Stimulated activated naive CD8-positive, alpha-beta T cell treated with anti-CD3 and anti-CD28 coated beads, Interleukin-15, Interleukin-2, amounts not matched to agents 100 U/mL and 50 U/mL, for 24 hours (primary cell): Measurements from ENCODE around the gene CTSC.
A peak's percentile ranks its signal among the peaks of the same experiment; 100 is the strongest.

Source experiments
- ATAC-seq: fragments of 150-1000 bp; cut with Tn5 transposase; one replicate; pipeline ENCODE4 v1.10.0; 2021
- DNase-seq: peaks from one replicate; pipeline ENCODE4 v3.0.0; 2021

Gene CTSC

DNA sequence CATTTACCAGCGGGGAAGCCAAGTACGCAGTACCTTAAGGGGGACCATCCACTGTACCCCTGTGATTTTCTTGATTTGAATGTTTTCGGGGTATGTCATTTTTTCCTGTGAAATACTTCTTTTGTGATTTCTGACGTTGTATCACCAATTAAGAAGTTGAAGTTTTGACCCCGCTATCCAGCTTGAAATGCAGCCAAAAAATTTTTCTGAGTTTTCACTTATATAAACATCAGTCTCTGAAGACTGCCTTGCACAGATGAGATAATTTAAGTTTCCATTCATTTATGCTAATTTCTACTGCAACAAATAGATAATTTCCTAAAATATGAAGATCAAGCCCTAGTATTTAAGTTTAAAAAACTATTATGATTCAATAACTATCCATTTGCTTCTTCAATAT lies 20.0 kb downstream of the CTSC start:
- DNase-seq (no peak), ATAC-seq (no peak)

DNA sequence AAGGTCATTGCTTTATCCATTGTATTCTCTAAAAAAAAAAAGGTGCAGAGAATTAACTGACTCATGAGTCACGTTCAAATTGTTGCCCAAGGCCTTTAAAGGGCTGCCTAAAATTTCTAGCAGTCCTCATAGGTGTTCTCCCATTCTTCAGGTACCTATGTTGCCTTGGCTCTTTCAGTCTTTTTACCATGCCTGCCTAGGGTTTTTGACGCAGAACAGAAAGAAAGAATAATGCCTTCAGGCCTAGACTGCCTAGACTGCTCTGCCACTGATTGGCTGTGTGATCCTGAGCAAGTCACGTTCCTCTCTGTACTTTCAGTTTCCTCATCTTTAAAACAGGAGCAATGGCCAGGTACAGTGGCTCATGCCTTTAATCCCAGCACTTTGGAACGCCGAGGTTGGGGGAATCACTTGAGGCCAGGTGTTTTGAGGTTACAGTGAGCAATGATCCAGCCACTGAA lies 21.5 kb downstream of the CTSC start:
- ATAC-seq = no peak
- no peak for DNase-seq

DNA sequence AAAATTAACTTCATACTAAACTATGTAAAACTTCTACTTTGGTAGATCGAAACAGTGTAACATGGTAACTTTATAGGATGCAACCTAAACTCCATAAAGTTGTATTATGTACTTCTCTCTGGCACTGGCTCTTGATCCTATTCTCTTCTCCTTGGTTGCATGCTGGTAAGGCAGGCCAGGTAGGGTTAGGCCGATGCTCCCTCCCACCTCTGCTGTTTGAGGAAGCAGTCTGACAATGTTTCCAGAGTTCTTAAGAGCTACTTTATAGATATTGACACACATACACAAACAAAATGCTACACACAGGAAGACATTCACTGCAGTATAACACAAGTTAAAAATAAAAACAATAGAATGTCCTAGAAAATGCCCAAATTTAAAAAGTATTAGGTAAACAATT lies 22.5 kb downstream of the CTSC start:
- ATAC-seq (no peak), DNase-seq (no peak)

DNA sequence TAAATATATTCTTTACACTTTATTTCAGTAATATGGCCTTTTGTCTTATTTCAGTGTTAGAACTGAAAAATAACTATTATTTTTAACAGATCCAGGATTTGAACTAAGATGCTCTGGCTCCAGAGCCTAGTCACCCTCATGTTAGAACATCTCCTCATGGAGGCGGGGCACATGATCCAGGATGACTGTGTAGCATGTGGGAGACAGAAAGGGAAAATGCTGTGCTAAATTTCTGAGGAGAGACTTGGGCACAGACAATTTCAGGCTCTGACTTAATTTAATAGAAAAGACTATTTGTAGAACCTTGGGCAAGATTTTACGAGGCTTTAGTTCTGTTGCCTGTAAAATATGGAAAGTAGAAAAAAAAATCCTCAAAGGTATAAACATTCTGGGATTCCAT lies 24.1 kb downstream of the CTSC start:
- DNase-seq (no peak), ATAC-seq (no peak)

DNA sequence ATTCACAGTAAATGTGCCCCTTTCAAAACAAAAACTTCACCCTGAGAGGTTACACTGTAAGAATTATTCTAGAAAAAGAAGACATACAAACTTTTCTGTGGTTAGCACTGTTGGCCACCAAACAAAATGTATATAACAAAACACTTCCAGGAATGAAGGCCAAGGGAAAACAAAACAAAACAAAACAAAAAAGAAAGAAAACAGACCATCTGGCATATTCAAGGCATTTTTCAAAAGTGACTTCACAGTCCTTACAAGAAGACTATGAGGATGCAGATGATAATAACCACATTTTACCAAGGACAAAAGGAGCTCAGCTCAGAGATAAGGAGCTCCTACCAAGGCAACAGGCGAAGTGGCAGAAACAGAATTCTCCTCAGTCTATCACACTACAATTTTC lies 24.9 kb downstream of the CTSC start:
- no peak for ATAC-seq
- DNase-seq = no peak

DNA sequence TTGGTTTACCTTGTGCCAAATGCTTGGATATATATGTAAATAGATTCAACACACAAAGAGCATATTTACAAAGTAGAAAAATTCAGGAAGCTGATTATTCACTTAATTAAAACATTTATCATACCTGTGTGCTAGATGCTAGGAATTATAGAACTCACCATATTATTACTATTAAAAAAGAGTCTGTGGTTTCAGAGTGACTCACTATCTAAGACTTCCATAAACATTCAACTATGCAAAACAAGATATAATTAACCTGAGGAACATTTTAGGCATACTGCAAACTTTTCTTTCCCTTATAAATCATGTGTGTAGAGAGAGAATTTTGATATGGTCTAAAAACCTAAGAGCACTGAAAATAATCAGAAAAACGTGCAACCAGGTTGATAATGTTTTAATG lies 27.3 kb downstream of the CTSC start:
- DNase-seq = no peak
- no peak for ATAC-seq

DNA sequence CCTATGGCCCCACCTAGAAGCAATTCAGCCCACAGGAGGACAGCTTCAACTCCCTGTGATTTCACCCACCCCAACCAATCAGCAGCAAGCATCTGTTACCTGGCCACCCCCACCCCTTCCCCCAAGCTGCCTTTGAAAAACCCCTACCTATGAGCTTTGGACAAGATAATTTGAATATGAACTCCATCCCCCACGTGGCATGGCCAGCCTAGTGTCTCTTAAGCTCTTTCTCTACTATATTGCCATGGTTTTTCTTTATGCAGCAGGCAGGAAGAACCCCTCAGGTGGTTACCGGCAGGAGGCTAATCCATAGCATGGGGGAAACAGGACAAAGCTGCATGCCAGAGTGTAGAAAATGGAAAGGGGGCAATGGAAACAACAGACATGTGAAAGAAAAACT lies 29.0 kb downstream of the CTSC start:
- DNase-seq (no peak), ATAC-seq (no peak)

DNA sequence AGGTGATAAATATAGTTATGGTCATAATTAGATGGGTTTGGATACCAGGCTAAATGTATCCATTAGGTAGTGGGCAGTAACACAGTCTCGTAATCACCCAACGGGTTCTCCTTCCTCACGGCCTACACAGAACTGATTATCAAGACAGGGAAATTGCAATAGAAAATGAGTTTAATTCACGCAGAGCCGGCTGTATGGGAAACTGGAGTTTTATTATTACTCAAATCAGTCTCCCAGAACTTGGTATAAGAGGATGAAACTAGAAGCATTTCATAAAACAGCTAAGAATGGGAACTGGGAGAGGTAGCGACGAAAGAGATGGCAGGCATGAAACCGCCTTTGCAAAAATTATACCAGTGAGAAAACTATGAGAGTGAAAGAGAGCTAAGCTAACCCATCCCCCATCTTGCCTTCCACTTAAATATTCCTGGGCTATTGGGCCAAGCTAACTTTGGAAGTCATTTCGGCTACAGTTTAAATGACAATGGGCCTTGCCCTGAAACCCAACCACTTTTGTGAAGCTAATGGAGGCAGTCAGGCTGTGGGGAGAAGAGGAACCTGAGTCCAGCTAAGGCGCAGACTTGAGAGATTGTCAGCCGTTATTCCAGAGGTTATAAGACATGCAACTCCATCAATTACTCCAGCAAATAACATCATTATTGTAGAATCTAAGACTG lies 29.6 kb downstream of the CTSC start:
- DNase-seq (no peak), ATAC-seq (no peak)

DNA sequence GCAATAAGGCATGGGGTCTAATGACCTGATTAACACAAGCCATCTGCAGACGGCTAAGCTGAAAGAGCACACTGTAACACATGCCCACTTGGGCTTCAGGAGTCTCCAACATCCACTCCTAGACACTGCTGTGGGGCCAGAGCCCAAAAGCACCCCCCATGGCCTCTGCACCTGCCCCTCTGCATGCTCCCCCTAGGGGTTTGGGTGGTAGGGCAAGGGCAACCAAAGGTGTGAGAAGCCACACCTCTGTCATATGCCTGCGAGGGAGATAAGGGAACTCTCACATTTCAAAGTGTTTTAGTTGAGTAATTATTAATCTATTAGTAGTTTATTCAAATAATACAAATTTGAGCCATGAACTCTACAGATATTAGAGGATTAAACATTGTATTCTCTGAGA lies 30.8 kb downstream of the CTSC start:
- ATAC-seq (peak; percentile 35), DNase-seq (no peak)

DNA sequence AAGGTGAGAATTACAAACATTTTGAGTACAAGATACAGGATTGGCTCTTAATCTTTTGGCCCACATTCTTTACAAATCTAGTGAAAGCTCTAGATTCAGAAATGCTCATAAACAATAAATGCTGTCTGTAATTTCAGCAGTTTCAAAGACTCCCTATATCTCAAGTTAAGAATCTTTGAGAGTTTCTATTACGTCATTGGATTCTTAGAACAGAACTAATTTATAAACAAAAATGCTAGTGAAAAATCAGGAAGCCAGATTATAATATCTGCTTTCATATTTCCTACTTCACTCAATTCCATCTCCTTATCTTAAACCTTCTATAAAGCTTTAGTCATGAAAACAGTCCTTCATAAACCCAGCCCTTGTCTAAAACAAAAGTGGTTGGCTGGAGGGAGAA lies 32.1 kb downstream of the CTSC start:
- ATAC-seq (no peak), DNase-seq (no peak)

DNA sequence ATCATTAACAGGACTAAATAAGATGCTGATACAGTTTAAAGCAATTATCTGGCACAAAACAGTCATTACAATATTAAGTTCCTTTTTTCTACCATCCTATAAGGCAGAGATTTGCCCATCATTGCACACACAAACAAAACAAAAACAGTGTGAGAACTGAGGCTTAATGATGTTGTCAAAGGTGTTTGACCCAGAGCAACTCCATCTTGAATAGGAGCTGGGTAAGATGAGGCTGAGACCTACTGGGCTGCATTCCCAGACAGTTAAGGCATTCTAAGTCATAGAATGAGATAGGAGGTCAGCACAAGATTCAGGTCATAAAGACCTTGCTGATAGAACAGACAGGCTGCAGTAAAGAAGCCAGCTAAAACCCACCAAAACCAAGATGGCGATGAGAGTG lies 33.2 kb downstream of the CTSC start:
- no peak for DNase-seq
- ATAC-seq = no peak

DNA sequence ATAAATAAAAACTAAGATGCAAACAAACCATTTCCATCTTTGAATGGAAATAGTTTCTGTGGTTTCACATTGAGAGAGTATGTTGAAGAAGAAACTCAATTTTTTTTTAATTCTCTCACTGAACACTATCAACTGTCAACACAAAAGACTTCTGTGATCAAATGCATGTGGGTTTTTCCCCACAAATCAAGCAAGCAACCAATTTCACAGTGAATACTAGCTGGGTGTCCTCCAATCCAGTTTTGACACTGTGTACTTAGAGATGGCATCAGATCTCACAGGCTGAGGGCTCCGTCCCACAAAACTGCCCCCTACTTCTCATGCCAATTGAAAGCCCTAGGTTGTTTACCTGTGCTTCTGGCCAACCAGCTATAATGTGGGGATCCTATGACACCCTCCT lies 34.5 kb downstream of the CTSC start:
- no peak for ATAC-seq
- DNase-seq = no peak

DNA sequence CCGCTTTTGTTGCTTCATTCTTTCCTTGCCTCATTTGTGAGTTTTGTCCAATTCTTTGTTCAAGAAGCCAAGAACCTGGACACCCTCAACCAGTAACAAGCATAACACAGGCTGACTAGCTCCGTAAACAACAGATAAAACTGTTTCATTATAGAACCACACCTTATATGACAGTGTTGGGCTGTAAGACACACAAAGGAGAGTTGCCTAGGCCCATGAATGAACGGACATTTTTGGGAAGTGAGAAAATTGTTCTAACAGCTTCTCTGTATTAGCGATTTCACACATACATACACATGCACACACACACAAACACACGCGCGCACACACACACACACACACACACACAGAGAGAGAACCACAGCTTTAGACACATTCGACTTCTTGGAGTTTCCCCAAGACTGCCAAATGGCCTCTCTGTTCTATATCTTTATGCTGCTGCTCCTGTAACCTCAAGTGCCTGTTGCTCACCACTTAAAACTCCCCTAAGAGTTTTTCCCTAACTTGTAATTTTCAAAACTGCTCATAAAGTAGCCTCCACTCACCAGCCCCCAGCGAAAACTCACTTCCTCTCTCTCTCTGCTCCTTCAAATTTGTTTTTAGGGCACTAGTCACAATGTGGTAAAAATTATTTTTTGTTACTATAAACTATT lies 35.9 kb downstream of the CTSC start:
- ATAC-seq (peak; percentile 53), DNase-seq (no peak)

DNA sequence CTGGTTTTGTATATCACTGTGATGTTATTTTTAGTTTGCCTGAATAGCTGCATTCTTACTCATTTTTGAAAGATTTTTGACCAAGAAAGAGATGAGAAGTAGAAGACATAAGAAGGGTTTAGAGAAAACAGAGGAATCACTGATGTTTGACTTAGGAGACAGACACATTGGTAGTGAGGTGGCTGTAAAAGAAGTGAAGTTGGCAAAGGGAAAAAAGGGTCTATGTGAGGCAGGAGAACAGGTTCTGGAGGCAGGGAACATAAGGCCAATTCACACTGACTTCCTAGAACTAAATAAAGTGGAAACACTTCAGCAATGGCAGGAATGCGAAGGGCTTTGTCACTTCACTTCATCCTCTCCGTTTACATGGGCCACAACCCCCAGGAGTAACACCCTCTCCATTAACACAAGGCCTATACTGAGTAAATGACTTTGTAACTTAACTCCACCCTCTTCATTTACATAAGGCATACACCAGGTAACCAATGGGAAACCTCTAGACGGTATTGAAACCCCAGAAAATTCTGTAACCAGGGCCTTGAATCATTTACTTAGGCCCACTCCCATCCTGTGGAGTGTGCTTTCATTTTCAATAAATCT lies 36.5 kb downstream of the CTSC start:
- DNase-seq = no peak

DNA sequence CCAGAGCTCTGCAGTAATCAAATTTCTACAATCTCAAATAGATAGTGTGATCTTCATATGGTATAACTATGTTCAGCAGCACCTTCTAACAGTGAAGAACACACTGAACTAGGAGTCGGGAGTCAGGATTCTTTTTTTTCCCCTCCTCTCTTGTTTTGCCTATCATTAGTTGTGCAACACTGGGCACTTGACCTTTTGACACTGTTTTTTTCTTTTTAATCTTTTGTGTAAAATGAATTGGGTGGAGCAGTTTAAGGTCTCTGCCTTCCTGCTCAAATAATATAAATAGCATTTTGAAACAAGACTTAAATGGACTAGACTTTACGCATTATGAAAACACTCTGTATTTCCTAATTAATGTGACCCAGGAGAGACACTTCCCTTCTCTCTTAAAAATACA lies 39.7 kb downstream of the CTSC start:
- ATAC-seq (no peak), DNase-seq (no peak)

More for the DNA sequence above, 36.5 kb downstream of the CTSC start:
- ATAC-seq = peak; percentile 68

DNA sequence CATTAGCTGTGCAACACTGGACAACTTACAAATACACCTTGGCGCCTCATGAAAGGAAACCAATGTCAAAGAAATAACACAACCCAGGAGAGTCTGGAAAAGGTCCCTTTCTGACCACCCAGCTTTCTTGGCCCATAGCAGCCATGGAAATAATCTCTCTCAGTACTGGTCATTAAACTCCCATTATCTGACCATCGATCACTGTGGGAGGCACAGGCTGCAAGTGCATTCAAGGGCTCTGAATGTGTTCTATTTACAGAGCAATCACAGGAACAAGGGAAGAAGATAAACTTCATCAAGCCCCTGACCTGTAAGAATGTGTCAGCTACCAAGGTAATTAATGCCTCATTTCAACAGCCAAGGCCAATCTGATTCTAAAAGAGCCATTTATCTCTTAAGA lies 40.1 kb downstream of the CTSC start:
- ATAC-seq (no peak), DNase-seq (no peak)

DNA sequence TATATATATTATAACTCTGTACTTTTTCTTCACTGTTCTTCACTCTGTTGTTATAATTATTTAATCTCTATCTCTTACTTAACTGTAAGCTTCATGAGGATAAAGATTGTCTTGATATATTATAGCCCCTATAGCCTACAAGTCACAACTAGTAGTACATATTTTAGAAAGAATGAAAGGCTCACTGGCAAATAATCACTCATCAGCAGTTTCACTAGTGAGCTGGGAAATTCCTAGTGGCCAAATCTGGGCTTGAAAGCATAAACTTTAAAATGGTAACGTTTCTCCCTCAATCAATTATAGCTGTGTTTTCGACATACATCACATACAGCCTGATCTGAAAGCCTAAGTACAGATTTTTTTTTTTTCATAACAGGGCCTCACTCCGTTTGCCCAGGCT lies 42.5 kb downstream of the CTSC start:
- no peak for DNase-seq
- no peak for ATAC-seq

DNA sequence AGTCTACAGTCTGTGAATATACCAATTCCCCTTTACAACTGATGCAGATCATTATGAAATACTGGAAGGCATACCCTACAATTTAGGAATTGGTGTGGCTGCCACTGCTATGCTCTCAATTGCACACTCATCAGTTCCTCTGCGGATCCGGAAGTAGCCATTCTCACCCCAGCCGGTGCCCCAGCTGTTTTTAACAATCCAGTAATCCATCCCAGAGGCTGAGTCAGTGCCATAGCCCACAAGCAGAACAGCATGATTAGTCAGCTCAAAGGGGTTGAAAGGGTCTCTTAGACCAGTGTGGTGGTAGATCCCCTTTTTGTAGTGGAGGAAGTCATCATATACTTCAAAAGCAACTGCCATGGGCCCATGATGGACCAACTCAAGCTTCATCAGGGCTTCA lies 43.6 kb downstream of the CTSC start:
- ATAC-seq (no peak), DNase-seq (no peak)

DNA sequence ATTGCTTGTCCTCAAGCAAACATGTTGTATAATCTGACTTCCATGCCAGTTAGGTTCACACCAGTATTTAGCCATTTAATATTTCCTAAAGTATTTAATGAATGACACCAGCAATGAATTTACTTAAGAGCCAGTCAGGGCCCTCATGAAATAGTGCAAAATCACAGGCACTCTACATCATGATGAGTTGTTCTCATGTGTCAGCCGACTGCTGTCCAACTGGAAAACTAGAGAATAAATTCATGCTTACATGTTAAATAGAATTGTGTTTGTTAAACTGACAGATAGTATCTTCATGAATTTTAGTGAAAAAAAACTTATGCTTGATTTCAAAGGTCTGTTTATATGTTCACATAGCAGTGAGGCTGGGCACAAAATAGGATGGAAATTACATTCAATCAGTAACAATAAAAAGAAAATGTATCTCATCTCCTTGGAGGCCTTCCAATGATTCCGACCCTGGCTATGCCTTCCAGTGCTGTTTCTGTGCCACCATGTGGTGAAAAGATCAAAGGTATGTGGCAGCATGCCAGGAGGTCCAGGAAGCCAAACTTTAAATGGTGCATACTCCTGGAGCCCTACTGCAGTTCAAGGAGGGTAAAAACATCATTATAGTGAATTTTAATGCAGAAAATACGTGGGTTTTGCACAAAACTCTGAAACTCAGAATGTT lies 45.2 kb downstream of the CTSC start:
- DNase-seq (no peak), ATAC-seq (no peak)

DNA sequence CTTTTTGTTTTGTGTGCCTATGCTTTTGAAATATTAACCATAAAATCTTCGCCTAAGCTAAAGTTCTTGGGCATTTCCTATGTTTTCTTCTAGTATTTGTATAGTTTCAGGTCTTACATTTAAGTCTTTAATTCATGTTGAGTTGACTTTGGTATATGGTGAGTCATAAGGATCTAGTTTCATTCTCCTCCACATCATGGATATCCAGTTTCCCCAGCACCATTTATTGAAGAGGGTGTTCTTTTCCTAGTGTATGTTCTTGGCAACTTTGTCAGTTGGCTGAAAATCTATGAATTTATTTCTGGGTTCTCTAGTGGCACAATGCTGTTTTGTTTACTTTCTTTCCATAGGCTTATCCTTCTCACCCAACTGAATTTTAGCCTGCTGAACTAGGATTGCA lies 49.0 kb downstream of the CTSC start:
- ATAC-seq (no peak), DNase-seq (no peak)

DNA sequence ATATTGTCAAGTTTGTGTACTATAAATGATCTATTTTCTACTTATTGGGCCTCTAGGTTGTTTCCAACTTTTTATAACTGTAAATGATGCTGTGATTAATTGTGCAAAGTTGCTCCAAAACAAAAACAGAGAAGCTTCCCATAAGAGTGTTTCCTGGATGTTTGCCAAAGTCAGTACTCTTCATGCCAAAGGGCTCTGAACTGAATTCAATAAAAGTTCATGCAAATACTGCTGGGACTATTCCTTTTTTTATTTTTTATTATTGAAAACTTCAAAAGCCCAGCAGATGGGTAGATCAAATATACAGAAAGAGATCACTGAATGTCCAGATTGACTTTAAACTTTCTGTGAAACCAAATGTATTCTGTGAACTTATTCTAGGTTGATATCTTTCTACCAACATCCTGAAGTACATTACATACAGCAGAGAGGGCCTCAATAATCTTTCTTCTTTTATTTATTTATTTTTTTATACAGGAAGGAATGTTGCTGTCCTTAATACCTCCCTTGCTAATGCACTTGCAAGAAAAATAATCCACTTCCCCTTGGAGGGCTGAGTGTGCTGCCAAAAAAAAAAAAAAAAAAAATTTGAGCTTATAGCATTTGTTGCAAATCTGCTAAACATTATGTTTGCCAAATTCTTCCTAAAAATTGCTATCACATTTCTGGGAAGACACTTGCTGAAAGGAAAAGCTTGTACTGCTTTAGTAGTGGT lies 53.0 kb downstream of the CTSC start:
- DNase-seq (no peak), ATAC-seq (no peak)

DNA sequence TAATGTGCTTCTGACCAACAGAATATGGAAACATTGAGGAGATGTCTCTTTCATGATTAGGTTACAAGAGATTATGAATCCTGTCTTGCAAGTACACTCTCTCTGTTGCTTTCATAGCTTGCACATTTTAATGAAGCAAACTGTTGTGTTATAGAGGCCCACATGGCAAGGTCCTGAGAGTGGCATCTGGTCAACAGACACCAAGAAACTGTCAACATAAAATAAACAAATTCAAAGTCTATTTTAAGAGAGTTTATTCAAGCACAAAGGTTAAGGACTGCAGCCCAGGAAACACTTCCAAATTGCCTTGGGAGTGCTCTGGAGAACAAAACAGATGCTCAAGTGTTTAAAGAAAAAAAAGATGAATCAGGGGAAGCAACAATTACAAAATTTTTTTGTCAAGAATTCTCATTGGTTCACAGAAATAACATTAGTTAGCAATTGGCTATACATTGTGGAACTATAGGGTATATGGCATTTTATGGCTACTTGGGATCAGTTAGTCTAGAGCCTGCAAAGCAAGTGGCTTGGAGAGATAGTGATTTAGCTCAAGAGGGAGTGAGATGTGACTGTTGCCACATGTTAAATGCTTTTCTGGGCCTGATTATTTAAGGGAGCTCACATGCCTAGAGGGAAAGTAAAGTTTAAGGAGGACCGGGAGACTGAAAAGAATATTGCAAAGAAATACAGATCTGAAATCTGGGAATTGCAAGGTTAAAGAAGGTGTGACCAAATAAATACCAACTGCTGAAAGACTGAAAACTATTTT lies 54.6 kb downstream of the CTSC start:
- ATAC-seq (no peak), DNase-seq (no peak)
